Measurements from ENCODE around the gene ITPKC.

GRCh38 chr19:40739030-40739839 is 22.3 kb downstream of the ITPKC start:
- TF ChIP-seq YY1 (IDR thresholded peaks at IDR 0.05; ENCODE audit: insufficient read depth, insufficient read length) (no peak), ZNF274 (IDR thresholded peaks at IDR 0.05; ENCODE audit: low read depth, low read length) (no peak), SUZ12 (IDR thresholded peaks at IDR 0.05; ENCODE audit: extremely low read depth, insufficient read depth, insufficient read length) (no peak)
